LNCAP (cell line): ENCODE results near the gene COQ7.

Experiments used
- TF ChIP-seq, protein P1 (sequence below): fragments of 450-650 bp; IDR thresholded peaks from 2 replicates; pipeline ENCODE4 v1.5.1; 2017; ENCODE audit warnings: mild to moderate bottlenecking

COQ7 gene

GRCh38 chr16:19106625-19107020, 39.2 kb downstream of the COQ7 start:
- TF ChIP-seq, protein P1, sequence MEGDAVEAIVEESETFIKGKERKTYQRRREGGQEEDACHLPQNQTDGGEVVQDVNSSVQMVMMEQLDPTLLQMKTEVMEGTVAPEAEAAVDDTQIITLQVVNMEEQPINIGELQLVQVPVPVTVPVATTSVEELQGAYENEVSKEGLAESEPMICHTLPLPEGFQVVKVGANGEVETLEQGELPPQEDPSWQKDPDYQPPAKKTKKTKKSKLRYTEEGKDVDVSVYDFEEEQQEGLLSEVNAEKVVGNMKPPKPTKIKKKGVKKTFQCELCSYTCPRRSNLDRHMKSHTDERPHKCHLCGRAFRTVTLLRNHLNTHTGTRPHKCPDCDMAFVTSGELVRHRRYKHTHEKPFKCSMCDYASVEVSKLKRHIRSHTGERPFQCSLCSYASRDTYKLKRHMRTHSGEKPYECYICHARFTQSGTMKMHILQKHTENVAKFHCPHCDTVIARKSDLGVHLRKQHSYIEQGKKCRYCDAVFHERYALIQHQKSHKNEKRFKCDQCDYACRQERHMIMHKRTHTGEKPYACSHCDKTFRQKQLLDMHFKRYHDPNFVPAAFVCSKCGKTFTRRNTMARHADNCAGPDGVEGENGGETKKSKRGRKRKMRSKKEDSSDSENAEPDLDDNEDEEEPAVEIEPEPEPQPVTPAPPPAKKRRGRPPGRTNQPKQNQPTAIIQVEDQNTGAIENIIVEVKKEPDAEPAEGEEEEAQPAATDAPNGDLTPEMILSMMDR = no peak

DNA sequence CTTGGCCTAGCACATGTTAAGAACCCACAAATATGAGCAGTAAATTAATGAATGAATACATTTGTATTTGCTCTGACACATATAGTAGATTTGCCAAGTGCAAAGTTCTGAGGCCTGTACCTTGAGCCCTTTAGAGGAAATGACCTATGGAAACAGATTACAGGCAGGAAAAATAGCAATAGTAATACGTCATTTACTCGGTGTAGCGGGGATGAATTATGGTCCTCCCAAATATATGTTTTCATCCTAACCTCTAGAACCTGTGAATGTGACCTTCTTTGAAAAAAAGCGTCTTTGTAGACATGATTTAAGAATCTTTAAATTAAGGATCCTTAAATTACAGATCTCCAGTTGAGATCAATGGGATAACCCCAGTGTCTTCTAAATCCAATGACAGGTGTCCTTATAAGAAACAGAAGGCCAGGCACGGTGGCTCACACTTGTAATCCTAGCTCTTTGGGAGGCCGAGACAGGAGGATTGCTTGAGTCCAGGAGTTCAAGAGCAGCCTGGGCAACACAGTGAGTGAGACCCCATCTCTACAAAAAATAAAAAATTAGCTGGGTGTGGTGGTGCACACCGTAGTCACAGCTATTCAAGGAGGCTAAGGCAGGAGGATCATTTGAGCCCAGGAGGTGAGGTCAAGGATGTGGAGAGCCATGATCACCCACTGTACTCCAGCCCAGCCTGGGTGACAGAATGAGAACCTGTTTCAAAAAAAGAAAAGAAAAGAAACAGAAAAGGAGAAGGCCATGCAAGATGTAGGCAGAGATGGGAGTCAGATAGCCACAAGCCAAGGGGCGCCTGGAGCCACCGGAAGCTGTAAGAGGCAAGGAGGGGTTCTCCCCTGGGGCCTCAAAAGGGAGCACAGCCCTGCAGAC, 41.2 kb downstream of the COQ7 start:
- TF ChIP-seq, protein P1 = no peak

DNA sequence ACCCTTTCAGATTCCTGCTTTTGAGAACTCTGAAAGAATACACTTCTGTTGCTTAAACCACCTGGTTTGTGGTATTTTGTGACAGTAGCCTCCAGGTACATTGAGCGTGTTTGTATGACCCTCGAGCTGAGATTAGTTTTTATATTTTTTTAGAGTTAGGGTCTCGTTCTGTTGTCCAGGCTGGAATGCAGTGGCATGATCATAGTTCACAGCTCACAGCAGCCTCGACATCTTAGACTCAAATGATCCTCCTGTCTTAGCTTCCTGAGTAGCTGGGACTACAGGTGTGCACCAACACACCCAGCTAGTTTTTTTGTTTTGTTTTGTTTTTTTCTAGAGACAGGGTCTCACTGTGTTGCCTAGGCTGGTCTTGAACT, 41.9 kb downstream of the COQ7 start:
- TF ChIP-seq, protein P1 = no peak

DNA sequence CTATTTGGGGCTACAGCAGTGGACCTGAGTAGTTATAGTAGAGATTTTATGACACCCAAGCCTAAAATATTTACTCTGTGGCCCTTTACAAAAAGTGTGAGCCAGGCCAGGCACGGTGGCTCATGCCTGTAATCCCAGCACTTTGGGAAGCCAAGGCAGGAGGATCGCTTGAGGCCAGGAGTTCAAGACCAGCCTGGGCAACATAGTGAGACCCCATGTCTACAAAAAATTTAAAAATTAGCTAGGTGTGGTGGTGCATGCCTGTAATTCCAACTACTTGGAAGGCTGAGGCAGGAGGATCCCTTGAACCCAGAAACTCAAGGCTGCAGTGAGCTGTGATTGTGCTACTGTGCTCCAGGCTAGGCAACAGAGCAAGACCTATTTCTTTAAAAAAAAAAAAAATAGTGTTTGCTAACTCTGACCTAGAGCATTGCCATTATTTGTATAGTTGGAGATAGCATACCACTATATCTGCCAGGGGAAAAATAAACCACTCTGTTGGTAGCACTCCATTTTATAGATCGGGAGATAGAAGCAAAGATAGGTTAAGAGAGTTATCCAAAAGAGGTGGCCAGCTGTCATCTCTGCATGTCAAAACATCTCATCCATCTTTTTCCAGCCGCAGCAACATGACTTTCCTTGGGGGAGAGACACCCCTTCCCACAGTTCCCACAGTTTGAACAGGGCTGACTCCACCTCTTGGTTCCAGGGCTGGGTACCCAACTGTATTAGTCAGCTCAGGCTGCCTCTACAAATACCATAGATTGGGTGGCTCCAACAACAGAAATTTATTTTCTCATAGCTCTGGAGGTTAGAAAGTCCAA, 43.3 kb downstream of the COQ7 start:
- TF ChIP-seq, protein P1 = no peak

DNA sequence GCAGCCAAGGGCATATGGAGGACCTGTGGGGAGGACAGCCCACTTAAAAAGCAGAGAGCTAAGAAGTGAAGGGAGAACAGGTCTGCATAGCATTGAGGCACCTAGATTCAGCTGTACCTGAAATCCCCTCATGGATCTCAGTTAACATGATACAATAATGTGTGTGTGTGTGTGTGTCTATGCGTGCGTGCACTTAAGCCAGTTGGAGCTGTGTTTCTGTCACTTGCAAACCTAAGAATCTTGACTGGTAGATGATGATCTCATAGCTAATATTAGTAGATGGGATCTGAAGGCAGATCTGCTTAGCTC, 44.6 kb downstream of the COQ7 start:
- TF ChIP-seq, protein P1 = no peak

GRCh38 chr16:19113577-19114358, 46.4 kb downstream of the COQ7 start, which contains the start of gene ITPRIPL2:
Gene ITPRIPL2 (plus strand): TSS chr16:19113964. CDS start chr16:19114462, 498 bp downstream.
- TF ChIP-seq, protein P1 = no peak
